Hematopoietic multipotent progenitor cell treated with erythropoietin and hydrocortisone succinate and interleukin-3 and kit ligand, for 6 days (in vitro differentiated cells): ENCODE data around the gene ENO4.
A peak's percentile ranks its signal among the peaks of the same experiment; 100 is the strongest.

ENCODE experiments used
- DNase-seq: peaks from one replicate; pipeline ENCODE4 v3.0.0-alpha.2; 2015

The ENO4 gene

GRCh38 chr10:116831790-116832189 is 17.5 kb upstream of the ENO4 start:
- no peak for DNase-seq

DNA sequence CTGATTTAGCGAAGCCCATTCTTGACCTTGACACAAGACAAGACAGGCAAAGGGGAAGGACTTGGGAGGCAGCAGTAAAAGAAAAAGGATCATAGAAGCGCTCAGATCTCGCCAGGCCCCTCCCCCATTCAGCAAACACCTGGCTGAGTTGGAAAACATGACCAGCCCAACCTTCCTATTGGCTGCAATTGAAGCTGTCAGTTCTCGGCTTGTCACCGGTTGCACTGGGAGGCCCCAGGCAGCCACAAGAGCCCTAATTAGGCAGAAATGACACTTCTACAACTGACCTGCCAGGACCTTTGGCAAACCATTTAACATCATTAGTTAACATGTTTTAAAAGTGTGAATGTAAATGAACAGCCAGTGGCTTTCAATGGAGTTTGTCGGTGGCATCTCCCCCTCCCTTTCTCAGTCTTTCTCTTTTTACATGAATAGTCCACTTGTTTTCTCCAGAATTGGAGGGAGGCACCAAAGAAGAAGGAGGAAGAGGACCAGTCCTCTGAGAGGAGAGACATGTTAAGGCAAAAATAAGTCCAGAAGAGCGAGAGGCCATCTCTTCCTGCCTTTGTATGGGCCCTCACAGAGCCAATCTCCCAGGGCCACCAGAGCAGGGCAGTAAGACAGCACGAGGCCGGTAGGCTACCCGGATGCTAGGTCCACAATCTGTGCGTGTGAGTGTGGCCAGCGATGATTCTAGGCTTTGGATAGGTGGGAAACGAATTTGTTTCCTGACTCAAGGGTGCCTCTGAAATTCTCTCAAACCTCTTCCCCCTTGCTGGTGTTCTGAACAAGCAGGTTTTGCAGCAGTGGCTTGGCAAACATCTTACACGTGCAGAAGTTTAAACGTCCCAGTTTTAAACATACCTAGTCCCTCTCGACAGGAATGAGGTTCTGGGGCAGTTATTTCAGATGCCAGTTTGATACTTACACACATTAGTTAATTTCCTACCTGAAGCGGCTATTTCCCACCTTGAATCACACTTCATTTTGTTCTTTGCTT is 15.0 kb upstream of the ENO4 start:
- DNase-seq: no peak

DNA sequence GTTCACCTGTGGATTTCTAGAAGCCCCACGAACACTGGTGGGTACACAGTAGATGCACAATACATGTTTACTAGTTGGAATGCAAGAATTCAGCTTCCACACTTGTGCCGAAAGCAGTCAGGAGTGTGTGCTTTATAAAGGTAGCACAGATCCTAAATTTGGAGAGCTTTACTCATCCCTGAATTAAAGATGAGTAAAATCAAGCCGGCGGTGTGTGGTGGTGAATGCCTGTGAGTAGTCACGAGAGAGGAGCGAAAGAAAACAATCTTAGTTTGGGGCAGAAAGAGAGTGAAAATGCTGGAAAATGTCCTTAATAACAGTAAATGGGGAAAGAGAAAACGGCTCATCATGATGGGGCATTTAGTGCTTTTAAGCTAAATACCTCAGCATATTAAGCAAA is 13.6 kb upstream of the ENO4 start:
- DNase-seq: no peak

- DNase-seq: no peak
Observed at GRCh38 chr10:116836083-116836482, 13.2 kb upstream of the ENO4 start.

DNA sequence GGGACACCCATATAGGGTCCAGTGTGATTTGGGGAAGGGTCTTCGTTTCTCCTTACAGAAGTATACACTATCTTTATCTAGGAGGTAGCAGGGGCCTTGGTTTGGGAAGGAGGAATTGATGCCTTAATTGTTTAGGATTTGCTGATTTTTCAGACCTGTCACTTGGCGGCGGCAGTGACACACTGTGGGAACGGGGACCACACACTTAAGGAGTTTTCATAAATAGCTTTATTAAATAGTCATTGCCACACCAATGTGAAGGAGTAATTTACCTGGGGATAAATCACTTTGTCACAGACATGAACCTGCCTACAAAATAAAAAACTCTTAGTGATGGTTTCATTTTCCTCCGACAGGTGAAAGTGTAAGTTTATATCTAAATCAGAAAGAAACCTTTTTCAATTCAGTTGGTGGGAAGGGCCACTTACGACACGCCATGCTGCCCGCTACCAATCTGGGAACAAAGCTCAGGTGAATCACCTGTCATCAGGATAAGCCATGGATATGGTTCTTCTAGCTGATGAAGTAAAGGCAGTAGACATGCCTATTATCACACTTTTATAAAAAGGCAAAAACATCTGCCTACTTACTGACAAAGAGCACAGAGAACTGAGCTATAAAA is 12.3 kb upstream of the ENO4 start:
- DNase-seq: no peak

DNA sequence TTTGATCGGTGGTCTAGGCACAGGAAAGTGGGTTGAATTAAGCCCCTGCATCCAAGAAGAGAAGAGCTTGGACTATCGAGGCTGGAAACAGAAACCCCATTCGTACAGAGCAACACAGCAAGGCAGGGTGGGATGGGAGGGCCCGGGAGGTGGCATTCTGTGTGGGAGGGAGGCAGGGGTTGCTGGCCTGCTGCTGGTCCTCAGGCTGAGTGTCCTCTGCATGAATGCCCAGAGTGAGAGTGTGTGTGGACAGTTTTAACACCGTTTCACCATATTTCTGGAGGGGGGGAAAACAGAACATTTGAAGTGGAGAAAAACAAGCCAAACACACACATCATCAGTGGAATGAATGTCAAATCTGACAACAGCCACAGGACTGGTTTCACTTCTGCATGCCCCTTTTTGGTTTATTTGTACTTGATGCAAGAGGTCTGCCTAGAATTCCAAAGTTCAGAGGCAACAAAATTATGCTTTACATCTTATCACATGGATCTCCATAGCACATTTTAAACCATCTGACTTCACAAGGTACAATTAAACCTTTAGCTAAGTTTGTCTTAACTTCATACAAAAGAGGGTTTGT is 11.1 kb upstream of the ENO4 start:
- DNase-seq: no peak

DNA sequence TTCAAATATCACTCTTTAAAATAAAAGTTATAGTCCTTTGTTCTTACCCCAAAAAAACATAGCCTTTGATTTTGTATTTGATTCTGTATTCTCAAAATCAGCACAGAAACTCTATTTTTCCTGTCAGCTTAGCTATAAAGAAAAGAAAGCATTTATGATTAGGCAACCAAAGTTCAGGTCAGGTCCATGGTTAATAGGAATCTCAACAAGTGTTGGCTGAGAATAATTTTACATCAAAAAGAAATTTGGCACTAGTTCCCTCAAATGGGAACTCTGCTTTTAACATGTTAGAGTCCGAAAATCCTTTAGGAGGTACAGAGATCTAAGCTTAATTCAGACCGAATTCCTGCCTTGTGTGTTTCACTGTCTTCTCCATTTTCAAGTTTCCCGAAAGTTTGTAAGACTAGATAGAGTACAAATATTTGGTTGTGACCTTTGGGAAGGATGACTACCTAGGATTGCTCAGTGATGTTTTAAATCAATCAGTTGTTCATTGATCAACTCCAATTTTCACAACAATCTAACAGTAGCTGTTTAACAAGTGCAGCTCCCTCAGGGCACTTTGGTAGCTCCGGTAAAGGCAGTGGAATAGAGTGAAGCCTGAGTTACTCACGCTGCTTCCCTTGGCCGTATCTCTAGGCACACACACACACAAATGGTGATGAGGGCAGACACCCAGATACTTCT is 8.8 kb upstream of the ENO4 start:
- DNase-seq: no peak

- DNase-seq: no peak
Observed at GRCh38 chr10:116845823-116846222, 3.5 kb upstream of the ENO4 start.

GRCh38 chr10:116848032-116848943 is 1.0 kb upstream of the ENO4 start:
- DNase-seq: peak; percentile 14

DNA sequence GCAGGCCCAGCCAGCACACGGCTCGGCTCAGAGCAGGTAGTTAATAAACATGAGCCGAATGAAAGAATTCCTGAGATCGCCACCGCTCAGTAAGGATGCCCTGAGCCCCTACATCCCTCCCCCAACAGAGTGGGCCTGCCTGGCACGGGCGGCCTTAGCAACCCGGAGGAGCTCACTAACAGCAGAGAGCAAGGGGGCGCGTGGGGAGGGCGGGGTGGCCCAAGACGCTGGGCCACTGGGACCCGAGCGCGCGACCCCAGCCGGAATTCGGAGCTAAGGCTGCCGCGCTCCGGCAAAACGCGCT is 403 bp upstream of the ENO4 start:
- DNase-seq: no peak

- DNase-seq: no peak
Observed at GRCh38 chr10:116850058-116850611, 836 bp downstream of the ENO4 start.

GRCh38 chr10:116852246-116852645 is 2.9 kb downstream of the ENO4 start:
- DNase-seq: no peak

DNA sequence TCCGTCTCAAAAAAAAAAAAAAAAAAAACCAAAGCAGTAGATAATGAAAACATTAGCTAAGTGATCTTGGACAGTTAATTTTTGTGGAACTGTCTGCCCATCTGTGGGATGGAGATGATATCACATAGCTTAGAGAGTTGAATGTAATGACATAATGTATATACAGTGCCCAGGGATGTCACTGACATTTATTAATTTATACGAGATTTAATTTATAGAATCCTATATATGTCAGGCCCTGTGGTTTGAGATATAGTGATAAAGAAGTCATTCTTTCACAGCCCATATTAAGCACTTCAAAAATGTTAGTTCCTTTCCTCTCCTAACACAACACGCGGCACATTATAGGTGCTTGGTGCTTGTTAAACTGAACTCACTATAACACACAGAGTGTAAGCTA is 4.0 kb downstream of the ENO4 start:
- no peak for DNase-seq

DNA sequence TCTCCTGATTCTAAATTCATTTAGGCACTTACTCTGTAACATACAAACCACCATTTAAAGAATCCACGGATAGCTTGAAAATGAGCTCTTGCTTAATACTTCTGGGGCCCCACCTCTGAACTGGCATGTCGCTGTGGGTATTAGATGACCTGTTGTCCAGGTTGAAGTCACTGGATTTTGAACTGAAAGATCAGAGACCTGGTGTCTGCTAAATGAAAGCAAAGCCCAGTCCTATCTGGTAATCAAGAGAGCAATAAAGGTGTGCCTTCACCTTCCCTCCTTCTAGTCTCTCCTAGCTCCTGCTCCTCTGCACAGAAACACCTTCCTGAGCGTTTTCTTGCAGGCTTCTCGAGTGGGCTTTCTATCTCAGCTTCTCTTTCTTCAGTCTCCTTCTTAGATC is 4.4 kb downstream of the ENO4 start:
- DNase-seq: no peak

DNA sequence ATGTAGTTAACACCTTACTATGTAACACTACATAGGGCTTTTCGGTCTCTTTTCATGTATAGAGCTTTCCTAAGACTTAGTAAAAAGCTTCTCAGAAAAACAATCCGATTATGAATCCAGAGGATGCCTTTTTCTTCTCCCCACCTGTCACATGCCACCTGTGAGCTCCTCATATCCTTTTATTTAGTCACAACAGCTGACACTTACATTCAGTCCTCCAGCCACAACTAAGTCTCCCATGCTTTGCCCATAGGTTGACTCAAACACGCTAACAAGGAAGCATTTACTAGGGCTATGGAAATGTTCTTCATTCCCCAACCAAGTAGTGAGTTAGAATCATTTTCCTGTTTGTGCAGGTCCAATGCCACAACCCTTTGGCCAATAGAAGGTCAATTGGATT is 7.9 kb downstream of the ENO4 start:
- no peak for DNase-seq

DNA sequence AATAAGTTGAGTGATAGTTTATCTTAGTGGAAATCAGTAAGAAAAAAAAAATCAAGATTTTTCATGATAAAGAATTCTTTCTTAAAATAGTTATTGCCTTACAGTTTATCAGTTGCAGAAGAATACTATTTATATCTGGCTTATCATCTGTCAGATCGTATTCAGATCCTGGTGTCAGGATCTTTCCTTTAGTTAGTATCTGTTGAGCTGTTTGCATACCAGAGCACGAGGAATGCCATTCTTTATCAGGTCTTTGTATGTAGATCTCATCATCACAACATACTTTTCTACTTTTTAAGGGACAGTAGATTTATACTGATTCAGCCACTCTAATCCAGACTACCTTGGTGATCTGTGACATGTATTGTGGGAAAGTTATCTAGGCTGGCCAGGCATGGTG is 12.5 kb downstream of the ENO4 start:
- DNase-seq: no peak

- no peak for DNase-seq
Observed at GRCh38 chr10:116864436-116864835, 15.1 kb downstream of the ENO4 start.

DNA sequence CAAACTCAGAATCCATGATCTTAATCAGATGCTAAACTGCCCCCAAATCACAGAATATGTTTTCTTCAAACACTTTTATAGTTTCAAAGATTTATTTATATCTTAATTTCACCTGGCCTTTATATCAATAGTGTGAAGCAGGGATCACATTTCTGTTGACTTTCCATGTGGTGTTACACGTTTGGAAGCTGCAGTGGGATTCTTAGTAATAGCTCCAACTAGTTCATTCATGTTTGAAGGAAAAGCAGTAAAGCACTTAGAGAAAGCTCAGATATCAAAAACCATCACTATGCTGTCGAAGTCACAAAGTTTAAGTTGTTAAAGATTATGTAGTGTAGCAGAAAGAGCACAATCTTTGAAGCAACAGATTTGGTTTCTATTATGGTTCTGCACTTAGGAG is 16.8 kb downstream of the ENO4 start:
- DNase-seq: no peak

GRCh38 chr10:116866987-116867595 is 17.8 kb downstream of the ENO4 start:
- DNase-seq: no peak

GRCh38 chr10:116868198-116868676 is 18.9 kb downstream of the ENO4 start:
- no peak for DNase-seq

DNA sequence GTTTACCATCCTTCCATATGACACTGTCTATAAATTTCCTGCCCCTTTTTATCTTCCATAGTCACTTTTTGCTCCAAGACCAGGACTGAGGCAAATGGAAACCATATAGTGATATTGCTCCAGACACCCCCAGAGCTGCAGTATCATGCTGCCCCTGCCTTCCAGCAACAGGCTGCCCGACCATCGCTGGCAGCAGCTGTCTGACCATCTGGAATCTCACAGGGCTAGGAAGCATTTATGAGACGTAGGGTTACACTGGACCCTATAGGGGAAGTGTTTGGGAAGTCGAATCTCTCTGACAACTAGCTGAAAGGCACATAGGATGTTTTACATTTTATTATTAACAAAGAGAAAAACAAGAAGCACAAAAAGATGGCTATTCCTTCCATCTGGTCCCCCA is 19.4 kb downstream of the ENO4 start:
- no peak for DNase-seq

- DNase-seq: no peak
Observed at GRCh38 chr10:116870949-116871348, 21.6 kb downstream of the ENO4 start.
